ENCODE measurements around the gene MON1B.

MON1B gene

DNA sequence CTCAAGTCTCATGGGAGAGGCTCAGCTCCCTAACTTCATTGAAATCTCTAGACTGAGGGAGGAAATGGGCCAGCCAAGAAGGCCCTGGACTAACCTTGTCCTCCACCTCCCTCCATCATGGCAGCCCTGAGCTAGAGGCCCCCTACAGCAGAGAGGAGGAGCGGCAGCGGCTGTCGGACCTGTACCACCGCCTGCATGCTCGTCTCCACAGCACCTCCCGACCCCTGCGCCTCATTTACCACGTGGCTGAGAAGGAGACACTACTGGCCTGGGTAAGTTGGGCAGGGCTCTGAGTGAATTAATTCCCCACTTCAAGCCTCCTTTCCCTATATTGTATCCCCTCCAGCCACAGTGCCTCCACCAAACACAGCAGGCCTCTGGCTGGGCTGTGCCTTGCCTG, 4.4 kb downstream of the MON1B start:
- POLR2A ChIA-PET, result no interaction called here
- 97% methylated on average over 5 of the region's 8 CpGs for WGBS (ENCODE audit: insufficient coverage)
- H3K36me3 ChIP-seq (ENCODE audit: control insufficient read depth in 4 of 4, insufficient read depth in 4 of 4, low read length in 3 of 4), result peaks cover 12 to 55% (median 43%) of the 10 kb centered on the region in 4 experiments

GRCh38 chr16:77197747-77198146, 6.8 kb downstream of the MON1B start:
- 100% methylated on average over 2 of the region's 2 CpGs for WGBS (ENCODE audit: insufficient coverage)
- DNase-seq, result no peak
- CTCF ChIA-PET, result no interaction called here
- Histone ChIP-seq H3K27me3 (replicated peaks in 2 of 5; ENCODE audit: control insufficient read depth in 4 of 5, insufficient read depth in 5 of 5, low read length in 4 of 5) (no peaks in the 10 kb centered on the region), H3K9me3 (ENCODE audit: control extremely low read depth in 1 of 5, control insufficient read depth in 4 of 5, insufficient read depth in 2 of 5, low read depth in 1 of 5, low read length in 4 of 5) (no peaks in the 10 kb centered on the region), H3K4me1 (ENCODE audit: control extremely low read depth in 1 of 4, control insufficient read depth in 4 of 4, insufficient read depth in 4 of 4, low read length in 3 of 4) (no peaks in the 10 kb centered on the region), H3K4me3 (ENCODE audit: control insufficient read depth in 1 of 7, extremely low read depth in 1 of 7, insufficient read depth in 4 of 7, low read depth in 2 of 7, low read length in 6 of 7) (no peak overlapping the region), H3K36me3 (ENCODE audit: control insufficient read depth in 4 of 4, insufficient read depth in 4 of 4, low read length in 3 of 4) (peaks cover 12 to 63% (median 50%) of the 10 kb centered on the region in 4 experiments), H3K27ac (ENCODE audit: insufficient read depth in 1 of 2, low read depth in 1 of 2, low read length in 2 of 2, poor library complexity in 1 of 2, severe bottlenecking in 2 of 2) (no peak overlapping the region)
- POLR2A ChIA-PET, result no interaction called here

More for the DNA sequence above, 4.4 kb downstream of the MON1B start:
- H3K9me3 ChIP-seq (ENCODE audit: control extremely low read depth in 1 of 5, control insufficient read depth in 4 of 5, insufficient read depth in 2 of 5, low read depth in 1 of 5, low read length in 4 of 5), result no peaks in the 10 kb centered on the region
- peaks cover 0 to 16% (median 13%) of the 10 kb centered on the region in 4 experiments for H3K4me1 ChIP-seq (ENCODE audit: control extremely low read depth in 1 of 4, control insufficient read depth in 4 of 4, insufficient read depth in 4 of 4, low read length in 3 of 4)
- no peaks in the 10 kb centered on the region for H3K27me3 ChIP-seq (replicated peaks in 2 of 5; ENCODE audit: control insufficient read depth in 4 of 5, insufficient read depth in 5 of 5, low read length in 4 of 5)
- H3K4me3 ChIP-seq (ENCODE audit: control insufficient read depth in 1 of 7, extremely low read depth in 1 of 7, insufficient read depth in 4 of 7, low read depth in 2 of 7, low read length in 6 of 7), result no peak overlapping the region
- DNase-seq, result no peak
- H3K27ac ChIP-seq (ENCODE audit: insufficient read depth in 1 of 2, low read depth in 1 of 2, low read length in 2 of 2, poor library complexity in 1 of 2, severe bottlenecking in 2 of 2), result no peak overlapping the region
- CTCF ChIA-PET, result no interaction called here

DNA sequence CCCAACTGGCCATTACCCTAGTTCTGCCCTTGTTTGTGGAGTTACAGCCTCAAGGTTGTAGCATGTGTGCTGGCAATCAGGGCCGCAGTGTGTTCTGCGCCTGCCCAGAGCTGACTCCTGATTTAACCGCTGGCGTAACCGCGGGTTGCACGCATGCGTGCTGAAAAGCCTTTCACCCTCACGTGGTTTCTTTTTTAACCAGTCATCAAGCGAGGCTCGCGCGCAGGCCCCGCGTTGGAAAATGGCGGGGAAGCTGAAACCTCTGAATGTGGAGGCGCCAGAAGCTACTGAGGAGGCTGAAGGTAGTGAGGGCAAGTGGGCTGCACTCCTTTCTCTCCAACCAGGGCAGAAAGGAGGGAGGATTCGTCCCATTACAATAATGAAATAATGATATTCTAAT, 8.2 kb downstream of the MON1B start, which contains the start of gene SYCE1L:
SYCE1L (plus strand) TSS at position 198 of the 400 bp plus-strand sequence; CDS start at position 242, 44 bp downstream.
- POLR2A ChIA-PET, result no interaction called here
- H3K4me3 ChIP-seq (ENCODE audit: control insufficient read depth in 1 of 7, extremely low read depth in 1 of 7, insufficient read depth in 4 of 7, low read depth in 2 of 7, low read length in 6 of 7), result no peak within 1 kb of the TSS
- H3K27me3 ChIP-seq (replicated peaks in 2 of 5; ENCODE audit: control insufficient read depth in 4 of 5, insufficient read depth in 5 of 5, low read length in 4 of 5), result no peaks in the 10 kb centered on the region
- WGBS (ENCODE audit: insufficient coverage), result 94% methylated on average over 15 of the region's 18 CpGs
- H3K36me3 ChIP-seq (ENCODE audit: control insufficient read depth in 4 of 4, insufficient read depth in 4 of 4, low read length in 3 of 4), result peaks cover 9 to 54% (median 39%) of the 10 kb centered on the region in 4 experiments
- no peaks in the 10 kb centered on the region for H3K4me1 ChIP-seq (ENCODE audit: control extremely low read depth in 1 of 4, control insufficient read depth in 4 of 4, insufficient read depth in 4 of 4, low read length in 3 of 4)
- CTCF ChIA-PET, result no interaction called here
- DNase-seq, result no peak
- no peaks in the 10 kb centered on the region for H3K9me3 ChIP-seq (ENCODE audit: control extremely low read depth in 1 of 5, control insufficient read depth in 4 of 5, insufficient read depth in 2 of 5, low read depth in 1 of 5, low read length in 4 of 5)
- no peak within 1 kb of the TSS for H3K27ac ChIP-seq (ENCODE audit: insufficient read depth in 1 of 2, low read depth in 1 of 2, low read length in 2 of 2, poor library complexity in 1 of 2, severe bottlenecking in 2 of 2)

DNA sequence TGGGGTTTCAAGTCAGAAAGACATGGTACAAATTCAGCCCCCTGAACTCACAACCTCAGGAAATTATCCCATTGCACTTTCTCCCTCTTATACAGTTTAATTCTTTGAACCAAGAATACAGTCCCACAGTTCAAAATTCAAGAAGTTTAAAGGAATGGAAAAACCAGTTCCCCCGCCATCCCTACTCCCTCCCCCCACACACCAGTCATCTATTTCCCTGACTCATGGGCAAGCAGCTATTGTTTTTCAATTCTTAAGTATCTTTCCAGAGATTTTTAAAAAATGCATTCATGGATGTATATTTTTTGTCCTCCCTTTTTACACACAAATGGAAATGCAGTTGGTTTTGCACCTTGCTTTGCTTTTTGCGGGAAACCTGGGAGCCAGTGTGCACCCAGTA, 15.5 kb downstream of the MON1B start:
- WGBS (ENCODE audit: insufficient coverage), result 83% methylated on average over 1 of the region's 2 CpGs
- POLR2A ChIA-PET, result no interaction called here

DNA sequence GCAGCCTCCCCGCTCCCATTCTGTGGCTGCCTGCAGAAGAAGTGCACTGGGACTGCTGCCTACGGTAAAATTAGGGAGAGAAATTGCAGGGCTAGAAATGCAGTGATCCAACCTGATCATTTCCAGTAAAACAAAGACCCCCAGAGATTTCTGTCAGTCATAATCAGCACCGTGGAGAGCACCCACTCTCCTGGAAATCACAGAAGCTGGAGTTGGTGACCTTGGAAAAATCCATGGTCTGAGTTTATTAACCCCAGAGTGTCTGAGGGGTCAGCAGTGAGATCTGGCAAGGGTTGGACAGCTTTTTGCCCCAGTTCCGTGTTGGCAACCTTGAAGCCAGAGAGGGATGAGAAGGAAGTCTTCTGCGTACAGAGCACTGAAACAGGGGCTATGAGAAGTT, 16.0 kb downstream of the MON1B start:
- 82% methylated on average over 3 of the region's 5 CpGs for WGBS (ENCODE audit: insufficient coverage)
- H3K36me3 ChIP-seq (ENCODE audit: control insufficient read depth in 4 of 4, insufficient read depth in 4 of 4, low read length in 3 of 4), result no peaks in the 10 kb centered on the region
- no peaks in the 10 kb centered on the region for H3K9me3 ChIP-seq (ENCODE audit: control extremely low read depth in 1 of 5, control insufficient read depth in 4 of 5, insufficient read depth in 2 of 5, low read depth in 1 of 5, low read length in 4 of 5)
- H3K27me3 ChIP-seq (replicated peaks in 2 of 5; ENCODE audit: control insufficient read depth in 4 of 5, insufficient read depth in 5 of 5, low read length in 4 of 5), result no peaks in the 10 kb centered on the region
- no peak overlapping the region for H3K27ac ChIP-seq (ENCODE audit: insufficient read depth in 1 of 2, low read depth in 1 of 2, low read length in 2 of 2, poor library complexity in 1 of 2, severe bottlenecking in 2 of 2)
- peaks cover 0 to 5% (median 2%) of the 10 kb centered on the region in 4 experiments for H3K4me1 ChIP-seq (ENCODE audit: control extremely low read depth in 1 of 4, control insufficient read depth in 4 of 4, insufficient read depth in 4 of 4, low read length in 3 of 4)
- DNase-seq, result no peak
- ChIA-PET POLR2A (no interaction called here), CTCF (no interaction called here)
- no peak overlapping the region for H3K4me3 ChIP-seq (ENCODE audit: control insufficient read depth in 1 of 7, extremely low read depth in 1 of 7, insufficient read depth in 4 of 7, low read depth in 2 of 7, low read length in 6 of 7)

More for the DNA sequence above, 15.5 kb downstream of the MON1B start:
- Histone ChIP-seq H3K9me3 (ENCODE audit: control extremely low read depth in 1 of 5, control insufficient read depth in 4 of 5, insufficient read depth in 2 of 5, low read depth in 1 of 5, low read length in 4 of 5) (no peaks in the 10 kb centered on the region), H3K4me3 (ENCODE audit: control insufficient read depth in 1 of 7, extremely low read depth in 1 of 7, insufficient read depth in 4 of 7, low read depth in 2 of 7, low read length in 6 of 7) (no peak overlapping the region), H3K36me3 (ENCODE audit: control insufficient read depth in 4 of 4, insufficient read depth in 4 of 4, low read length in 3 of 4) (peaks cover 0 to under 1% (median 0%) of the 10 kb centered on the region in 4 experiments), H3K27me3 (replicated peaks in 2 of 5; ENCODE audit: control insufficient read depth in 4 of 5, insufficient read depth in 5 of 5, low read length in 4 of 5) (no peaks in the 10 kb centered on the region), H3K4me1 (ENCODE audit: control extremely low read depth in 1 of 4, control insufficient read depth in 4 of 4, insufficient read depth in 4 of 4, low read length in 3 of 4) (no peaks in the 10 kb centered on the region), H3K27ac (ENCODE audit: insufficient read depth in 1 of 2, low read depth in 1 of 2, low read length in 2 of 2, poor library complexity in 1 of 2, severe bottlenecking in 2 of 2) (no peak overlapping the region)
- CTCF ChIA-PET, result no interaction called here
- no peak for DNase-seq

DNA sequence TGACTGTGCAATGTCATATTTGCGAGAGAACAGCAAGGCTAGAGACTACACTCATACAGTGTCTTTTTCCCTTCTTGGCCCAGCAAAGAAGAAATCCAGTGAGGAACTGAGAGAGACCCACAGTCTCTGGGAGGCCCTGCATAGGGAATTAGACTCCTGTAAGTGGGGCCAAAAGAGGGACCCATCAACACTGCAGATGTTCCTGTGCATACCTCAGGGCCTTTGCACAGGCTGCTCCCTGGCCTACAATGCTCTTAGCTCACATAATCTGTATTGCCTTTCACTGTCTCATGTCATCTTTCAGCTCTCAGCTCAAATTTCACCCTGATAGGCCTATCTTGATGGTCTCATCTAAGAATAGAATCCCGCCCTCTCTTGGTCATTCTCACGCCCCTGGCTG, 17.4 kb downstream of the MON1B start:
- Histone ChIP-seq H3K27me3 (replicated peaks in 2 of 5; ENCODE audit: control insufficient read depth in 4 of 5, insufficient read depth in 5 of 5, low read length in 4 of 5) (no peaks in the 10 kb centered on the region), H3K9me3 (ENCODE audit: control extremely low read depth in 1 of 5, control insufficient read depth in 4 of 5, insufficient read depth in 2 of 5, low read depth in 1 of 5, low read length in 4 of 5) (no peaks in the 10 kb centered on the region), H3K36me3 (ENCODE audit: control insufficient read depth in 4 of 4, insufficient read depth in 4 of 4, low read length in 3 of 4) (no peaks in the 10 kb centered on the region), H3K4me1 (ENCODE audit: control extremely low read depth in 1 of 4, control insufficient read depth in 4 of 4, insufficient read depth in 4 of 4, low read length in 3 of 4) (peaks cover 0 to 16% (median 9%) of the 10 kb centered on the region in 4 experiments), H3K4me3 (ENCODE audit: control insufficient read depth in 1 of 7, extremely low read depth in 1 of 7, insufficient read depth in 4 of 7, low read depth in 2 of 7, low read length in 6 of 7) (no peak overlapping the region), H3K27ac (ENCODE audit: insufficient read depth in 1 of 2, low read depth in 1 of 2, low read length in 2 of 2, poor library complexity in 1 of 2, severe bottlenecking in 2 of 2) (no peak overlapping the region)
- POLR2A ChIA-PET, result no interaction called here
- CTCF ChIA-PET, result no interaction called here
- WGBS (ENCODE audit: insufficient coverage), result 92% methylated on average over 2 of the region's 3 CpGs
- DNase-seq, result no peak

DNA sequence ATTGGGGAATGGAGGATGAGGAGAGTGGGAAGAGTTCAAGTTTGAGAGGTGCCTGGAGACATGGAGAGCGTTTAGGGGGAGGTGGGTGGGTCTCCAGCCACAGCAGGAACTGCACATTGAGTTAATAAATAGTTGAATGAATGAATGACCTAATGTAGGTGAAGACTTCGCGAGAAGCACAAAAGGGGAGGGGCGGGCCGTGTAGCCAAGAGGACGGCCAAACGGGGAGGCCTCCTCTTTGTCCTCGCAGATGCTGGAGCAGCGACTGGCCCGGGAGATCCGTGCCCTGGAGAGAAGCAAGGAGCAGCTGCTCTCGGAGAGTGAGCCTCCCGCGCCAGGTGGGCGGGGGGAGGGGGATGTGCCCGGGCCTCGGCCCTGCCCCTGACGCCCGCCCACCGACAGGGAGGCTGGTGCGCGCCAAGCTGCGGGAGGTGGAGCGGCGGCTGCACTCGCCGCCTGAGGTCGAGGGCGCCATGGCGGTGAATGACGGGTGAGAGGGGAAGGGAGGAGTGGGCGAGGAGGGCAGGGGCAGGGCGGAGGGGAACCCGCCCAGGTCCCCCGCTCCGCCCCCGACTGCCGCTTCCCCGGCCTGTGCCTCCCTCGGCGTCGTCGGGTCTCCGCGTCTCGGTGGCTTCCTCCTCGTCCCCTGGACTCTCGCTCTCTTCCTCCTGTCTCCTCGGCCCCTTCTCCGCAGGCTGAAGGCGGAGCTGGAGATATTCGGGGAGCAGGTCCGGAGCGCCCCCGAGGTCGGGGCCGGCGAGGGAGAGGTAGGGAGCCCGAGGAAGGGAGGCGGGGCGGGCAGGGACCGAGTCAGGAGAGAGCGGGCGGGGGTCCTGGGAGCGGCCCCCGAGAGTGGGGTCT, 21.1 kb downstream of the MON1B start:
- H3K4me3 ChIP-seq (ENCODE audit: control insufficient read depth in 1 of 7, extremely low read depth in 1 of 7, insufficient read depth in 4 of 7, low read depth in 2 of 7, low read length in 6 of 7), result peak overlapping the region; percentile 59 to 83 (median 69)
- WGBS (ENCODE audit: insufficient coverage), result 1% methylated on average over 45 of the region's 66 CpGs
- H3K36me3 ChIP-seq (ENCODE audit: control insufficient read depth in 4 of 4, insufficient read depth in 4 of 4, low read length in 3 of 4), result no peaks in the 10 kb centered on the region
- POLR2A ChIA-PET, result interaction anchor here (1.0 kb wide), 1 partner anchor 21 kb away, joined by 3 read pairs; the partner anchor contains the start of gene MON1B
- H3K4me1 ChIP-seq (ENCODE audit: control extremely low read depth in 1 of 4, control insufficient read depth in 4 of 4, insufficient read depth in 4 of 4, low read length in 3 of 4), result peaks cover 0 to 16% (median 9%) of the 10 kb centered on the region in 4 experiments
- H3K9me3 ChIP-seq (ENCODE audit: control extremely low read depth in 1 of 5, control insufficient read depth in 4 of 5, insufficient read depth in 2 of 5, low read depth in 1 of 5, low read length in 4 of 5), result no peaks in the 10 kb centered on the region
- H3K27ac ChIP-seq (ENCODE audit: insufficient read depth in 1 of 2, low read depth in 1 of 2, low read length in 2 of 2, poor library complexity in 1 of 2, severe bottlenecking in 2 of 2), result no peak overlapping the region
- no peaks in the 10 kb centered on the region for H3K27me3 ChIP-seq (replicated peaks in 2 of 5; ENCODE audit: control insufficient read depth in 4 of 5, insufficient read depth in 5 of 5, low read length in 4 of 5)
- CTCF ChIA-PET, result interaction anchor here (0.9 kb wide), 1 partner anchor 24 kb away, joined by 3 read pairs; no protein-coding TSS in a partner anchor
- DNase-seq, result peak; percentile 75 to 84 (median 83)
